CD4-positive, CD25-positive, alpha-beta regulatory T cell (primary cell): ENCODE data around the gene FGFR2. TPM values are rescaled to one million over a fixed set of nuclear protein-coding genes. Genes with fewer than 3 reads are reported as not detected.

Experiments
- ATAC-seq, 2 donors: fragments of 150-1000 bp; cut with Tn5 transposase; one replicate each; pipeline ENCODE4 v1.10.0; 2021; ENCODE audit warnings: low read depth in 2 of 2, moderate number of reproducible peaks in 2 of 2, moderate library complexity in 1 of 2
- DNase-seq, 3 donors: peaks; one replicate each; pipeline versions ENCODE4 v3.0.0 to v3.0.0-alpha.2; 2012 to 2022; ENCODE audit warnings: mixed read lengths in 1 of 3
- H3K27ac ChIP-seq: one replicate; pipeline ENCODE4 v1.7.0; 2013; ENCODE audit warnings: mild to moderate bottlenecking, low read length; ENCODE audit not compliant: insufficient read depth, poor library complexity, severe bottlenecking
- H3K27me3 ChIP-seq: one replicate; pipeline ENCODE4 v1.7.0; 2013; ENCODE audit warnings: low read length; ENCODE audit not compliant: control insufficient read depth, insufficient read depth
- H3K36me3 ChIP-seq: one replicate; pipeline ENCODE4 v1.7.0; 2013; ENCODE audit warnings: mild to moderate bottlenecking, low read length, moderate library complexity; ENCODE audit not compliant: control insufficient read depth, insufficient read depth
- H3K4me1 ChIP-seq: 2 replicates; pipeline ENCODE4 v1.7.0; 2013; ENCODE audit warnings: mild to moderate bottlenecking, low read length; ENCODE audit not compliant: insufficient read depth, control insufficient read depth, poor library complexity, severe bottlenecking
- H3K4me3 ChIP-seq: one replicate; pipeline ENCODE4 v1.7.0; 2013; ENCODE audit warnings: low read depth, mild to moderate bottlenecking, low read length, moderate library complexity
- H3K9me3 ChIP-seq, 2 experiments: 1 replicate in 1 of 2; 2 replicates in 1 of 2; pipeline ENCODE4 v1.7.0; 2013; ENCODE audit warnings: low read length in 2 of 2, mild to moderate bottlenecking in 1 of 2, moderate library complexity in 1 of 2; ENCODE audit not compliant: control insufficient read depth in 2 of 2
- H3K27ac Mint-ChIP-seq, 3 donors: one replicate each; pipeline ENCODE4 v1.8.0; 2020 to 2022; ENCODE audit warnings: mild to moderate bottlenecking in 3 of 3, mixed read lengths in 3 of 3, moderate library complexity in 2 of 3
- H3K27me3 Mint-ChIP-seq: one replicate; pipeline ENCODE4 v1.8.0; 2022; ENCODE audit warnings: mild to moderate bottlenecking, mixed read lengths
- H3K36me3 Mint-ChIP-seq: one replicate; pipeline ENCODE4 v1.8.0; 2020; ENCODE audit warnings: mixed read lengths
- H3K4me1 Mint-ChIP-seq, 4 donors: one replicate each; pipeline ENCODE4 v1.8.0; 2020 to 2022; ENCODE audit warnings: mixed read lengths in 4 of 4, mild to moderate bottlenecking in 1 of 4
- H3K4me3 Mint-ChIP-seq, 4 donors: one replicate each; pipeline ENCODE4 v1.8.0; 2020 to 2022; ENCODE audit warnings: mild to moderate bottlenecking in 4 of 4, mixed read lengths in 4 of 4, moderate library complexity in 3 of 4
- H3K9me3 Mint-ChIP-seq, 7 donors: one replicate each; pipeline ENCODE4 v1.8.0; 2020 to 2022; ENCODE audit warnings: mixed read lengths in 7 of 7, mild to moderate bottlenecking in 3 of 7, moderate library complexity in 2 of 7
- polyA plus RNA-seq, 4 donors: library from polyadenylated mRNA; unstranded; fragments of 300-500 nt; fragmentation: Illumina TruSeq; gene quantifications; one replicate each; pipeline ENCODE4 v1.2.3, GENCODE V29; 2021
- total RNA-seq: library from RNA; stranded (reverse); gene quantifications from one replicate; pipeline ENCODE4 v1.2.3, GENCODE V29; 2022

FGFR2 gene
- total and polyA plus RNA-seq, 5 donors from 2014 or later, result 0.32 to 3.1 (median 0.60) TPM

DNA sequence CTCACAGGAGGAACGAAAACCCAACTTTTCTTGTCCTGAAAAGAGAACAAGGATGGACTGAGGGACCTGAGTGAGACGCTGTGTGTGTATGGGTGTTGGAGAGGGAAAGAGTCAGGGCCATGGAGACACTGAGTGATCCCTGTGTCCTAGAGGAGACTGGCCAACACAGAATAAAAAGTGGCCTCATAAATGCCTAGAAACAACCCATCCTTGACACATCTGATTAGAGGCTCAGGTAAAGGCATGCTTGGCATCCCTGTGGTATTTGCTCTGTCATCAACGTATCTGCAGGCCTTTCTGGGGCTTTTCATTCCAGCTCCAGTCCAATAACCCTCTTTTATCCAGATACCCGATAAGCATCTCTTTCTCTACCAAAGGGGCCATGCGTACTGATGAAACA is 86.3 kb downstream of the FGFR2 start:
- Mint-ChIP-seq H3K27me3 (no peaks in the 10 kb centered on the region), H3K27ac (no peak overlapping the region), H3K4me3 (no peak overlapping the region), H3K9me3 (no peaks in the 10 kb centered on the region), H3K36me3 (no peaks in the 10 kb centered on the region), H3K4me1 (peaks cover 0 to 14% (median 9%) of the 10 kb centered on the region in 4 donors)
- H3K9me3 ChIP-seq, result no peaks in the 10 kb centered on the region
- no peak overlapping the region for H3K27ac ChIP-seq
- H3K4me3 ChIP-seq, result no peak overlapping the region
- ATAC-seq, result no peak
- H3K36me3 ChIP-seq, result no peaks in the 10 kb centered on the region
- DNase-seq, result no peak
- H3K4me1 ChIP-seq, result no peaks in the 10 kb centered on the region
- no peaks in the 10 kb centered on the region for H3K27me3 ChIP-seq

DNA sequence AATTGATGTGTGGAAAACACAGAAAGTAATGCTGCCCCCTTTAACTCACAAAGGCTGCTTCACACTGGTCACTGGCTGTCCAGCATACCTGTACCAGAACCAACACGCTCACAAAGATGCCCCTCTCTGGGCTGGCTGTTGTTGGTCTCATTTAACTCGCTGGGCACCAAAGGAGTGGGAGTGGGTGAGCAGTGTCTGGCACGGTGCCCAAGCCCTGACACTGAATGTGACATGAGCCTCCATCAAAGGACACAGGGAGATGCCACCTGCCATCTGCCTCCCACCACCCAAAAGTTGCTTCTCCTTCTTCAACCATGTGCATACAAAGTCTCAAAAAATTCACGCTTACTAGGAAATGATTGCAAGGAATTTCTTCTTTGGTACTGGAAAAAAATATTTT is 86.8 kb downstream of the FGFR2 start:
- no peak for DNase-seq
- Mint-ChIP-seq H3K4me1 (peaks cover 0 to 14% (median 9%) of the 10 kb centered on the region in 4 donors), H3K27me3 (no peaks in the 10 kb centered on the region), H3K4me3 (no peak overlapping the region), H3K27ac (no peak overlapping the region), H3K36me3 (no peaks in the 10 kb centered on the region), H3K9me3 (no peaks in the 10 kb centered on the region)
- Histone ChIP-seq H3K4me1 (no peaks in the 10 kb centered on the region), H3K4me3 (no peak overlapping the region), H3K9me3 (no peaks in the 10 kb centered on the region), H3K27ac (no peak overlapping the region), H3K36me3 (no peaks in the 10 kb centered on the region), H3K27me3 (no peaks in the 10 kb centered on the region)
- no peak for ATAC-seq

DNA sequence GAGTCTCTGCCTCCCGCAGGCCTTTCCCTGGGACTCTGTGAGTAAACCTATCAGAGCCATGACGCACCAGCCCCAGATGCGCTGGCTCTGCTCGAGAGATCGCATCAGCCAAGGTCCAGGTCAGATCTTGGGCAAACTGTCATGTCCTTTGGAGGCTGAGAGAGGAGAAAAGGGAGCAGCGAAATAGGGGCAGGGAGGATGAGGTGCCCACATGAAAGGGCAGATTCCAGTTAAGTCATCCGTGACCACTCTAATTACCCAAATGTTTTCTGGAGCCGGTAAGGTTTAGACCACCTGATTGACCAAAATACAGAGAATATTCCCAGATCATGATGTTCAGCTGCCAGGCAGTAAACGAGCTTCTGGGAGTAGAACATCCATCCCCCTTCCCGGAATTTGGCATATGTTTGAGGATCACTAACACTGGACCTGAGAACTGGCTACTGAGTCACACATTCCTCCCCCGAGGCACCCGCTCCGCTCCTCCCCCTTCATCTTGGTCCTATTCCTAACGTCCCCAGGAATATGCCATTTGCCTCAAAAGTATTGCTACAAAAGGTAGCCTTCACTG is 88.0 kb downstream of the FGFR2 start:
- ATAC-seq (no peak), DNase-seq (no peak)
- H3K27me3 Mint-ChIP-seq, result no peaks in the 10 kb centered on the region
- H3K27ac ChIP-seq, result no peak overlapping the region
- no peaks in the 10 kb centered on the region for H3K4me1 ChIP-seq
- H3K9me3 ChIP-seq, result no peaks in the 10 kb centered on the region
- peaks cover 0 to 10% (median 5%) of the 10 kb centered on the region in 4 donors for H3K4me1 Mint-ChIP-seq
- H3K27me3 ChIP-seq, result no peaks in the 10 kb centered on the region
- H3K4me3 ChIP-seq, result no peak overlapping the region
- no peaks in the 10 kb centered on the region for H3K36me3 Mint-ChIP-seq
- no peak overlapping the region for H3K27ac Mint-ChIP-seq
- no peak overlapping the region for H3K4me3 Mint-ChIP-seq
- H3K9me3 Mint-ChIP-seq, result no peaks in the 10 kb centered on the region
- no peaks in the 10 kb centered on the region for H3K36me3 ChIP-seq

DNA sequence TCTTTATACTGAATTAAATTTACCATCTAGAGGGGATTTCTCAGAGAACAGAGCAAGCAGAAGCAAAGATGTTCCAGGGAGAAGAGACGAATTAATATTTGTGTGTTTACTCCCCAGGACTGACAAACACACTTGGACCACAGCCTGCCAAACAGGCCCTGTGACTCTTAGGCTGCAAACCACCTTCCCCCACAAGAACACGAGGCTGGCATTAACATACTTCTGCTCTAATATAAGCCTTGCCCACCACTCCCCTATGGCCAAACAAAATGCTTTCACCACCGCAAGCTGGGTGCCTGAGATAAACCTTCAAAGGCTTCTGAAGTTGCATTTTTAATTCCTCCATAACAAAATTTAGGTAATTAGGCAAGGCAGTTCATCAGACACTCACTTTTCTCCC is 88.4 kb downstream of the FGFR2 start:
- no peak for ATAC-seq

DNA sequence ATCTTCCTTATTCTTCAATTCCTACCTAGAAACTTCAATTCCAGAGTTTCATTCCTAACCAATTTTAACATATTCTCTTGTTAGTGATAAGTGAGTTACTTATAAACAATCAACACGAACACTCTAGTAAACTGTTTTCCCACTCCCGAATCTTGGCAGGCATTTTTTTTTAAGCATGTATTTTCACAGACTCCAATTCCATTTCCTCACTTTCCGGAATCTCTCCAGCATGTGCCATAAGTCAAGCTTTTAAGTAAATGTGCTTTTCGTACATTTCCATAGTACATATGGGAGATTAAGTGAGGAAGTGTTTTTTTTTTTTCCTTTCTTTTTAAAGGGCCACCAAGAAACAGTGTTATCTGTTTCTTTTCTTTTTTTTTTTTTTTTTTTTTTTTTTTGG is 89.1 kb downstream of the FGFR2 start:
- H3K27ac ChIP-seq, result no peak overlapping the region
- H3K27ac Mint-ChIP-seq, result no peak overlapping the region

More for the DNA sequence above, 88.4 kb downstream of the FGFR2 start:
- H3K36me3 Mint-ChIP-seq, result no peaks in the 10 kb centered on the region
- H3K4me3 Mint-ChIP-seq, result no peak overlapping the region
- H3K27me3 ChIP-seq, result no peaks in the 10 kb centered on the region
- H3K4me1 ChIP-seq, result no peaks in the 10 kb centered on the region
- no peaks in the 10 kb centered on the region for H3K36me3 ChIP-seq
- H3K9me3 ChIP-seq, result no peaks in the 10 kb centered on the region
- H3K27ac ChIP-seq, result no peak overlapping the region
- no peak for DNase-seq
- peaks cover 0 to 8% (median 4%) of the 10 kb centered on the region in 4 donors for H3K4me1 Mint-ChIP-seq
- no peaks in the 10 kb centered on the region for H3K9me3 Mint-ChIP-seq
- H3K27me3 Mint-ChIP-seq, result no peaks in the 10 kb centered on the region
- H3K4me3 ChIP-seq, result no peak overlapping the region
- H3K27ac Mint-ChIP-seq, result no peak overlapping the region

DNA sequence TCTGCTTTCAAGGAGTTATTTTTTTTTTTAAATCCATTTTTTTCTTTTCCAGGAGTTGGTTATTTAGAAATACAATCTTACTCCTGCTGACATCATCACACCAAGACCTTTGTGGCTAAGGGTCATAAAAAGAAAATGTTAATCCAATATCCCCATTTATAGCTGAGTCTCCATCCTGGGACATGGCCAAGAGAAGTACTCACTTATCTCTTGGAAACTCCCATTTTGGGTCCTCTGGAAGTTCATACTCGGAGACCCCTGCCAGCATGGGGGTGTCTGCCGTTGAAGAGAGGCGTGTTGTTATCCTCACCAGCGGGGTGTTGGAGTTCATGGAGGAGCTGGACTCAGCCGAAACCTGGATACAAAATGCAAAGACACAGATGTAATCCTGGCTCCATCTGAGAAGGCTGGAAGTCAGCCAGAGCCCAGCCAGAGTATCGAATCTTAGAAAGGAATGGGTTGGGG is 94.6 kb downstream of the FGFR2 start:
- Histone ChIP-seq H3K4me3 (no peak overlapping the region), H3K27ac (no peak overlapping the region), H3K36me3 (no peaks in the 10 kb centered on the region), H3K4me1 (no peaks in the 10 kb centered on the region), H3K27me3 (no peaks in the 10 kb centered on the region), H3K9me3 (no peaks in the 10 kb centered on the region)
- Mint-ChIP-seq H3K4me1 (no peaks in the 10 kb centered on the region), H3K9me3 (no peaks in the 10 kb centered on the region), H3K36me3 (no peaks in the 10 kb centered on the region), H3K27ac (no peak overlapping the region), H3K27me3 (no peaks in the 10 kb centered on the region), H3K4me3 (no peak overlapping the region)
- no peak for DNase-seq
- no peak for ATAC-seq

More for the DNA sequence above, 89.1 kb downstream of the FGFR2 start:
- no peaks in the 10 kb centered on the region for H3K9me3 ChIP-seq
- H3K36me3 Mint-ChIP-seq, result no peaks in the 10 kb centered on the region
- H3K4me1 Mint-ChIP-seq, result peaks cover 0 to 3% (median 1%) of the 10 kb centered on the region in 4 donors
- DNase-seq (no peak), ATAC-seq (no peak)
- no peaks in the 10 kb centered on the region for H3K27me3 ChIP-seq
- no peak overlapping the region for H3K4me3 Mint-ChIP-seq
- H3K9me3 Mint-ChIP-seq, result no peaks in the 10 kb centered on the region
- no peaks in the 10 kb centered on the region for H3K4me1 ChIP-seq
- no peaks in the 10 kb centered on the region for H3K36me3 ChIP-seq
- no peaks in the 10 kb centered on the region for H3K27me3 Mint-ChIP-seq
- no peak overlapping the region for H3K4me3 ChIP-seq

DNA sequence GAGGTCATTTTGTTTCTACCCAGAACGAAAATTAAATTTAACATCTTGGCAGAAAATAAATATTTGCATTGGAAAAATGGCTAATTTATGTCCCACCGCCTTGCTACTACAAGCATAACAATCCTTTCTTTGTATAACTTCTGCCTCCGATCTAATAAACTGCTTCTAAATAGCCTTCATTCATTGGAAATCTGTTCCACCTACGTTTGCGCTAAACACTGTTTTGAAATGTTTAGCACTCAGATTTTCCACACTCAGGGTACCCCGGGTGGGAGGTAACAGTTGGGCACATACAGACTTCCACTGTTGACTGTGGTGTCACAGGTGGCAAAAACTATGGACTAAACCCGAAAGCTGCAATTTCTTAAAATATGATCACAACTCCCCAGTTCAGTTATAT is 96.4 kb downstream of the FGFR2 start:
- no peaks in the 10 kb centered on the region for H3K4me1 ChIP-seq
- no peaks in the 10 kb centered on the region for H3K27me3 Mint-ChIP-seq
- H3K27me3 ChIP-seq, result no peaks in the 10 kb centered on the region
- H3K4me3 Mint-ChIP-seq, result no peak overlapping the region
- H3K4me3 ChIP-seq, result no peak overlapping the region
- no peaks in the 10 kb centered on the region for H3K36me3 Mint-ChIP-seq
- ATAC-seq (no peak), DNase-seq (no peak)
- no peaks in the 10 kb centered on the region for H3K9me3 ChIP-seq
- no peak overlapping the region for H3K27ac ChIP-seq
- no peaks in the 10 kb centered on the region for H3K36me3 ChIP-seq
- no peak overlapping the region for H3K27ac Mint-ChIP-seq
- H3K9me3 Mint-ChIP-seq, result no peaks in the 10 kb centered on the region
- H3K4me1 Mint-ChIP-seq, result no peaks in the 10 kb centered on the region

DNA sequence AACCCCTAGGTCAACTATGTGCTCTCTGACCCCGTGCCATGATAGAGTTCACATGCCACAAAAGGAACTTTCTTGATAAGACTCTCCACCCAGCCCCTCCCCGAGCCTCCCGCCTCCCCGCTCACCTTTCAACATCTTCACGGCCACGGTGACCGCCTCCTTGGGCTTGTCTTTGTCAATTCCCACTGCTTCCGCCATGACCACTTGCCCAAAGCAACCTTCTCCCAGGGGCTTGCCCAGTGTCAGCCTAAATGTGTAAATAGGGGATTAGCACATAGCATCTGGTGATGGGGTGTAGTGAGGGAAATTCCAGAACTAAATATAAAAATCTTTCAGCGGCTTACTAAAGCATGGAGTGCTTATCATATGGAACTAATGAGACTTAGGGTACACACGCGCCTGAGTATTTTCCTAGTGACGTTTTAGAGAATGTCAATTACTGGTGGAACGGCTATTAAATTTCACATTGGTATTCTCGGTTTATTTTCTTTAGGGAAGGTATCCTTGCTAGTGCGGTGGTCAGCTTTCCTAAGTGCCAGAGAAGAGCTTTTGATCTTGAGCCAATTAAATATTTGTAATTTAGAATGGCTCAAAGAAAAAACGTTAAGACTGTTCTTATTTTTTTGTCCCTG is 97.4 kb downstream of the FGFR2 start:
- H3K27ac ChIP-seq, result no peak overlapping the region
- no peaks in the 10 kb centered on the region for H3K4me1 ChIP-seq
- no peaks in the 10 kb centered on the region for H3K36me3 ChIP-seq
- no peak overlapping the region for H3K4me3 ChIP-seq
- no peaks in the 10 kb centered on the region for H3K27me3 ChIP-seq
- ATAC-seq (no peak), DNase-seq (no peak)
- no peaks in the 10 kb centered on the region for H3K36me3 Mint-ChIP-seq
- no peaks in the 10 kb centered on the region for H3K4me1 Mint-ChIP-seq
- no peaks in the 10 kb centered on the region for H3K9me3 Mint-ChIP-seq
- H3K27me3 Mint-ChIP-seq, result no peaks in the 10 kb centered on the region
- H3K4me3 Mint-ChIP-seq, result no peak overlapping the region
- no peak overlapping the region for H3K27ac Mint-ChIP-seq
- H3K9me3 ChIP-seq, result no peaks in the 10 kb centered on the region
